Transverse colon (tissue), 4 donors: ENCODE results near the gene SLC35G4.

ENCODE experiments used
- CTCF ChIP-seq, 5 experiments: fragments of 200-600 bp in 3 of 5; fragments of 450-650 bp in 2 of 5; sonication (generic) in 3 of 5; IDR thresholded peaks; 1 replicate in 2 of 5; 2 replicates in 3 of 5; pipeline ENCODE4 v1.5.1; 2016 to 2017; ENCODE audit warnings: antibody characterized with exemption in 5 of 5, inconsistent platforms in 3 of 5, mild to moderate bottlenecking in 2 of 5, moderate library complexity in 1 of 5
- EP300 ChIP-seq: sonication (generic); formaldehyde crosslinking; IDR thresholded peaks from one replicate; pipeline ENCODE4 v1.6.1; 2017; ENCODE audit warnings: antibody characterized with exemption, low read depth
- POLR2A ChIP-seq: fragments of 450-650 bp; IDR thresholded peaks from one replicate; pipeline ENCODE4 v1.6.1; 2016; ENCODE audit warnings: antibody characterized with exemption, mild to moderate bottlenecking, moderate library complexity
- POLR2AphosphoS5 ChIP-seq, 3 donors: sonication (generic); formaldehyde crosslinking; IDR thresholded peaks; one replicate each; pipeline ENCODE4 v1.6.1; 2016; ENCODE audit warnings: antibody characterized with exemption in 3 of 3

GRCh38 chr18:11572201-11572600, 37.2 kb upstream of the SLC35G4 start:
- TF ChIP-seq CTCF (IDR thresholded peaks at IDR 0.05) (no peak), EP300 (no peak), POLR2A (no peak), POLR2AphosphoS5 (IDR thresholded peaks at IDR 0.05) (no peak)
